GM23248 (cell line): ENCODE measurements around the gene ABCC12. TPM values are rescaled to one million over a fixed set of nuclear protein-coding genes. Genes with fewer than 3 reads are reported as not detected.
A peak's percentile ranks its signal among the peaks of the same experiment; 100 is the strongest.

ENCODE experiments used
- DNase-seq: peaks from one replicate; pipeline ENCODE4 v3.0.0-alpha.2; 2015
- H2AFZ ChIP-seq: fragments of 200-600 bp; sonication (generic); 2 replicates; pipeline ENCODE4 v1.6.1; 2016; ENCODE audit warnings: antibody characterized with exemption
- H3F3A ChIP-seq: fragments of 200-600 bp; sonication (generic); 2 replicates; pipeline ENCODE4 v1.6.1; 2016; ENCODE audit warnings: mild to moderate bottlenecking, antibody characterized with exemption, mixed run types; ENCODE audit not compliant: insufficient read depth
- H3K27ac ChIP-seq: fragments of 200-600 bp; sonication (generic); 2 replicates; pipeline ENCODE4 v1.5.1; 2016; ENCODE audit warnings: mild to moderate bottlenecking
- H3K27me3 ChIP-seq: fragments of 200-600 bp; sonication (generic); replicated peaks from 2 replicates; pipeline ENCODE4 v1.6.1; 2016; ENCODE audit warnings: mild to moderate bottlenecking; ENCODE audit not compliant: insufficient read depth
- H3K36me3 ChIP-seq: fragments of 200-600 bp; sonication (generic); 2 replicates; pipeline ENCODE4 v1.6.1; 2016; ENCODE audit warnings: low read depth, mild to moderate bottlenecking
- H3K4me1 ChIP-seq: fragments of 200-600 bp; sonication (generic); 2 replicates; pipeline ENCODE4 v1.6.1; 2016; ENCODE audit warnings: mild to moderate bottlenecking; ENCODE audit not compliant: insufficient read depth
- H3K4me2 ChIP-seq: fragments of 200-600 bp; sonication (generic); one replicate; pipeline ENCODE4 v1.6.1; 2016; ENCODE audit warnings: mild to moderate bottlenecking; ENCODE audit not compliant: unreplicated experiment
- H3K4me3 ChIP-seq: fragments of 200-600 bp; sonication (generic); 2 replicates; pipeline ENCODE4 v1.5.1; 2016; ENCODE audit warnings: mild to moderate bottlenecking
- H3K79me2 ChIP-seq: fragments of 200-600 bp; sonication (generic); 2 replicates; pipeline ENCODE4 v1.6.1; 2016; ENCODE audit warnings: mild to moderate bottlenecking; ENCODE audit not compliant: insufficient read depth
- H3K9ac ChIP-seq: fragments of 200-600 bp; sonication (generic); 2 replicates; pipeline ENCODE4 v1.6.1; 2016; ENCODE audit warnings: mild to moderate bottlenecking
- H3K9me2 ChIP-seq: fragments of 200-600 bp; sonication (generic); 2 replicates; pipeline ENCODE4 v1.6.1; 2016; ENCODE audit warnings: mixed run types, mild to moderate bottlenecking, moderate library complexity; ENCODE audit not compliant: insufficient read depth
- H3K9me3 ChIP-seq: fragments of 200-600 bp; sonication (generic); one replicate; pipeline ENCODE4 v1.6.1; 2017; ENCODE audit warnings: low read depth
- H4K20me1 ChIP-seq: fragments of 200-600 bp; sonication (generic); 2 replicates; pipeline ENCODE4 v1.6.0; 2016; ENCODE audit not compliant: insufficient read depth
- EZH2 ChIP-seq: fragments of 200-600 bp; sonication (generic); IDR thresholded peaks from 2 replicates; pipeline ENCODE4 v1.6.1; 2018; ENCODE audit warnings: antibody characterized with exemption, mild to moderate bottlenecking; ENCODE audit not compliant: insufficient read depth, poor library complexity, severe bottlenecking
- EZH2phosphoT487 ChIP-seq: fragments of 200-600 bp; sonication (generic); IDR thresholded peaks from 2 replicates; pipeline ENCODE4 v1.6.1; 2018; ENCODE audit warnings: antibody characterized with exemption, moderate library complexity, mild to moderate bottlenecking, low read depth; ENCODE audit not compliant: insufficient read depth
- WGBS, 2 experiments: methylation state at CpG; one replicate each; pipeline ENCODE4 v1.1.6; 2015 to 2017; ENCODE audit warnings: low lambda C conversion rate in 2 of 2, low coverage in 1 of 2; ENCODE audit errors: missing lambda C conversion rate in 2 of 2; 5-methylcytosine and 5-hydroxymethylcytosine counted together
- in situ Hi-C: fragments of 300-500 bp; cut with MboI; formaldehyde crosslinking; loops from 2 replicates; pipeline ENCODE4 v1.15.0; 2020
- polyA plus RNA-seq: library from polyadenylated mRNA; unstranded; fragments of >200 nt; fragmentation: Nextera tagmentation; extraction: Ambion mirVana; gene quantifications from 2 replicates; pipeline ENCODE4 v1.2.1, GENCODE V29; 2016
- total RNA-seq: library from RNA; depleted of rRNA; stranded (reverse); fragments of >200 nt; shearing (Covaris generic); gene quantifications from 2 replicates; pipeline ENCODE4 v1.2.3, GENCODE V29; 2014

ABCC12 gene
- total and polyA plus RNA-seq, 2 experiments from 2014 or later = not detected

DNA sequence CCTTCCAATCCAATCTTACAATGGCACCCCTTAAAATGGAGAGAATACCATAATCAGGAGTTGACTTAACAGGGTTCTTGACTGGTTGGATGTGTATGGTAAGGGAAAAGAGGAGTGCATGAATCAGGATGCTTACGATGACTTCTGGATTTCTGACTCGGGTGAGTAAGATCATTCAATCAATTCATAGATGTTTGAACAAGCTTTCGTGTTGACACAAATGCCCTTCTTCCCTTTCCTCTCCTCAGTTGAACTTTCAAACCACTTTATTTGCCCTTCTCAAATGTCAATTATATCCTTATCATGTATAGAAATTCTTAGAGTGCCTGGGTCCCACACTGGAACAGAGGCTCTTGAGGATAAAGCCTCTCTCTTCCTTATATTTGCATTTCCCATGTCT, 25.9 kb downstream of the ABCC12 start:
- no peaks in the 10 kb centered on the region for H3K27me3 ChIP-seq
- DNase-seq = no peak
- no peak overlapping the region for H2AFZ ChIP-seq
- no peaks in the 10 kb centered on the region for H3K36me3 ChIP-seq
- H3K4me2 ChIP-seq = no peak overlapping the region
- H3K27ac ChIP-seq = no peak overlapping the region
- H3K79me2 ChIP-seq = no peaks in the 10 kb centered on the region
- H3K9me2 ChIP-seq = no peaks in the 10 kb centered on the region
- H3K4me3 ChIP-seq = no peak overlapping the region
- in situ Hi-C loops = no loop called here
- no peak overlapping the region for H3K9ac ChIP-seq
- TF ChIP-seq EZH2 = no peak
- TF ChIP-seq EZH2phosphoT487 = no peak
- peaks cover 31% of the 10 kb centered on the region for H3K4me1 ChIP-seq
- H3F3A ChIP-seq = peaks cover 21% of the 10 kb centered on the region
- 91 to 92% methylated on average over 3 of the region's 3 CpGs for WGBS, 2 experiments
- no peaks in the 10 kb centered on the region for H3K9me3 ChIP-seq
- no peaks in the 10 kb centered on the region for H4K20me1 ChIP-seq

- Histone ChIP-seq H2AFZ (no peak overlapping the region), H3K9ac (no peak overlapping the region), H3K36me3 (no peaks in the 10 kb centered on the region), H4K20me1 (no peaks in the 10 kb centered on the region), H3F3A (peaks cover 24% of the 10 kb centered on the region), H3K4me2 (no peak overlapping the region), H3K27ac (no peak overlapping the region), H3K9me3 (no peaks in the 10 kb centered on the region), H3K4me3 (no peak overlapping the region), H3K27me3 (no peaks in the 10 kb centered on the region), H3K4me1 (peaks cover 40% of the 10 kb centered on the region), H3K79me2 (no peaks in the 10 kb centered on the region), H3K9me2 (no peaks in the 10 kb centered on the region)
- in situ Hi-C loops = no loop called here
- TF ChIP-seq EZH2phosphoT487 (no peak), EZH2 (no peak)
- whole genome bisulfite sequencing, 2 experiments = 82 to 89% methylated on average over 2 of the region's 2 CpGs
- DNase-seq = no peak
These were observed 27.0 kb downstream of the ABCC12 start for GRCh38 chr16:48128769-48129168.

- Histone ChIP-seq H4K20me1 (no peaks in the 10 kb centered on the region), H3K4me3 (peak overlapping the region; percentile 28; the same call in 1 of the 2 replicates), H3K4me2 (peak overlapping the region; percentile 62), H3K79me2 (no peaks in the 10 kb centered on the region), H3K9me2 (no peaks in the 10 kb centered on the region), H3K36me3 (no peaks in the 10 kb centered on the region), H3K9ac (peak overlapping the region; percentile 67), H3K27ac (peak overlapping the region; percentile 88), H3F3A (peaks cover 35% of the 10 kb centered on the region), H2AFZ (no peak overlapping the region), H3K4me1 (peaks cover 54% of the 10 kb centered on the region), H3K9me3 (no peaks in the 10 kb centered on the region), H3K27me3 (no peaks in the 10 kb centered on the region)
- DNase-seq = peak; percentile 93
- in situ Hi-C loops = no loop called here
- TF ChIP-seq EZH2 (no peak), EZH2phosphoT487 (0 out of 2 replicates have a peak, but pooled peaks have one; percentile 16)
- 57 to 60% methylated on average over 13 of the region's 13 CpGs for WGBS, 2 experiments
These were observed 28.8 kb downstream of the ABCC12 start for GRCh38 chr16:48126801-48127644.

GRCh38 chr16:48125888-48126287, 29.9 kb downstream of the ABCC12 start:
- Histone ChIP-seq H2AFZ (no peak overlapping the region), H4K20me1 (no peaks in the 10 kb centered on the region), H3K9me3 (no peaks in the 10 kb centered on the region), H3F3A (peaks cover 35% of the 10 kb centered on the region), H3K27ac (0 out of 2 replicates have a peak overlapping the region, but pooled peaks have one; percentile 88), H3K9me2 (no peaks in the 10 kb centered on the region), H3K9ac (no peak overlapping the region), H3K27me3 (no peaks in the 10 kb centered on the region), H3K36me3 (no peaks in the 10 kb centered on the region), H3K4me3 (no peak overlapping the region), H3K79me2 (no peaks in the 10 kb centered on the region), H3K4me2 (no peak overlapping the region), H3K4me1 (peaks cover 59% of the 10 kb centered on the region)
- DNase-seq = no peak
- TF ChIP-seq EZH2 = no peak
- TF ChIP-seq EZH2phosphoT487 = no peak
- in situ Hi-C loops = no loop called here
- WGBS, 2 experiments = 94 to 99% methylated on average over 5 of the region's 5 CpGs
